Measurements from ENCODE around the gene ATP13A5.

GRCh38 chr3:193250492-193250891 is 128.1 kb downstream of the ATP13A5 start:
- TF ChIP-seq CTCF (conservative IDR thresholded peaks at IDR 0.05; ENCODE audit: low read length), result no peak
- no peak for TF ChIP-seq EZH2phosphoT487 (IDR thresholded peaks at IDR 0.05; ENCODE audit: borderline replicate concordance, low read depth, low read length)
